Endodermal cell (in vitro differentiated cells): ENCODE measurements around the gene KRT75. TPM values are rescaled to one million over a fixed set of nuclear protein-coding genes. Genes with fewer than 3 reads are reported as not detected.
A peak's percentile ranks its signal among the peaks of the same experiment; 100 is the strongest.

Experiments
- DNase-seq: peaks from one replicate; pipeline ENCODE4 v3.0.0-alpha.2; 2017
- H3K27ac ChIP-seq: 2 replicates; pipeline ENCODE4 v1.5.1; 2013; ENCODE audit warnings: mild to moderate bottlenecking, low read depth, low read length, moderate library complexity
- H3K27me3 ChIP-seq: 2 replicates; pipeline ENCODE4 v1.6.1; 2013; ENCODE audit warnings: mild to moderate bottlenecking, low read length, moderate library complexity; ENCODE audit not compliant: insufficient read depth, control insufficient read depth, poor library complexity, severe bottlenecking
- H3K36me3 ChIP-seq: 2 replicates; pipeline ENCODE4 v1.7.0; 2013; ENCODE audit warnings: mild to moderate bottlenecking, low read length, moderate library complexity; ENCODE audit not compliant: control insufficient read depth, insufficient read depth
- H3K4me1 ChIP-seq: one replicate; pipeline ENCODE4 v1.7.0; 2013; ENCODE audit warnings: low read length; ENCODE audit not compliant: control insufficient read depth, insufficient read depth
- H3K4me3 ChIP-seq: 2 replicates; pipeline ENCODE4 v1.5.1; 2013; ENCODE audit warnings: mild to moderate bottlenecking, low read length, moderate library complexity
- H3K9ac ChIP-seq: 2 replicates; pipeline ENCODE4 v1.6.1; 2013; ENCODE audit warnings: mild to moderate bottlenecking, low read length, moderate library complexity; ENCODE audit not compliant: poor library complexity, severe bottlenecking; ENCODE audit errors: extremely low read depth
- H3K9me3 ChIP-seq: 2 replicates; pipeline ENCODE4 v1.6.1; 2013; ENCODE audit warnings: mild to moderate bottlenecking, low read length, moderate library complexity; ENCODE audit not compliant: control insufficient read depth
- H3K27ac Mint-ChIP-seq: 2 replicates; pipeline ENCODE4 v1.8.0; 2020; ENCODE audit warnings: mixed read lengths
- H3K27me3 Mint-ChIP-seq: 2 replicates; pipeline ENCODE4 v1.8.0; 2021; ENCODE audit warnings: mild to moderate bottlenecking, mixed read lengths; ENCODE audit not compliant: insufficient read depth
- H3K36me3 Mint-ChIP-seq: 2 replicates; pipeline ENCODE4 v1.8.0; 2020; ENCODE audit warnings: low read depth, mixed read lengths
- H3K4me1 Mint-ChIP-seq: 2 replicates; pipeline ENCODE4 v1.8.0; 2020; ENCODE audit warnings: mixed read lengths
- H3K4me3 Mint-ChIP-seq: 2 replicates; pipeline ENCODE4 v1.8.0; 2020; ENCODE audit warnings: mild to moderate bottlenecking, moderate library complexity, mixed read lengths
- H3K9me3 Mint-ChIP-seq: 2 replicates; pipeline ENCODE4 v1.8.0; 2020; ENCODE audit warnings: mild to moderate bottlenecking, mixed read lengths
- WGBS, 2 experiments: methylation state at CpG; one replicate each; pipeline versions ENCODE4 v1.1.5 to v1.1.7; 2013; ENCODE audit warnings: missing lambda C conversion rate in 2 of 2, mixed read lengths in 1 of 2; ENCODE audit not compliant: insufficient coverage in 1 of 2, insufficient read length in 1 of 2; 5-methylcytosine and 5-hydroxymethylcytosine counted together
- total RNA-seq, 2 donors: library from RNA; stranded (reverse); fragmentation: NEBNext Ultra II Directional in 1 of 2; extraction: Animal tissue kit (Norgen Biotek cat#: 25700) in 1 of 2; gene quantifications; 2 replicates in 1 of 2; 3 replicates in 1 of 2; pipeline ENCODE4 v1.2.1, GENCODE V29; 2021
- TF ChIP-seq, protein P1 (sequence below): fragments of 200-600 bp; sonication (generic); conservative IDR thresholded peaks from 2 replicates; pipeline ENCODE4 v1.5.0; 2021; ENCODE audit warnings: antibody characterized with exemption, mild to moderate bottlenecking

KRT75 gene
- total RNA-seq, 2 donors from 2014 or later = not detected

DNA sequence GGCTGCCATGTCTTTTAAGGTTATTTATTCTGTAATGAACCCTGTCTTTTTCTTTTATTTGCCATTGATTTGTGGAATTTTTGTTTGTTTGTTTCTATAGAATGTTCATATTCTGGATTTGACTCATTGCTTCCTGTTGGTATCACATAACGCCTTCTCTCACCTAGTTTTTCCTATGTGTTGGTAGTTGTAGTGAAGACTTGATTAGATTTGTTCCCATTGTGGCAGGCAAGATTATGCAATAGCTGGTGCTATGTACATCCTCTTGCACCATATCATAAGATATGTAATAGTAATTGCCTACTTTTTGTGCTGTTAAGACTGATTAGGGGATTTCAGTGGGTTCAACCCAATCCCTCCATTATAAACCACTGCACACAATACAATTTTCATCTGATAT is 21.6 kb upstream of the KRT75 start:
- WGBS, 2 experiments = 83% methylated on average over 1 of the region's 1 CpG; no CpG with 5 or more reads in 1 of the 2 experiments
- no peaks in the 10 kb centered on the region for H3K4me1 ChIP-seq
- H3K27me3 ChIP-seq = no peaks in the 10 kb centered on the region
- DNase-seq = no peak
- H3K4me1 Mint-ChIP-seq = no peaks in the 10 kb centered on the region
- TF ChIP-seq, protein P1, sequence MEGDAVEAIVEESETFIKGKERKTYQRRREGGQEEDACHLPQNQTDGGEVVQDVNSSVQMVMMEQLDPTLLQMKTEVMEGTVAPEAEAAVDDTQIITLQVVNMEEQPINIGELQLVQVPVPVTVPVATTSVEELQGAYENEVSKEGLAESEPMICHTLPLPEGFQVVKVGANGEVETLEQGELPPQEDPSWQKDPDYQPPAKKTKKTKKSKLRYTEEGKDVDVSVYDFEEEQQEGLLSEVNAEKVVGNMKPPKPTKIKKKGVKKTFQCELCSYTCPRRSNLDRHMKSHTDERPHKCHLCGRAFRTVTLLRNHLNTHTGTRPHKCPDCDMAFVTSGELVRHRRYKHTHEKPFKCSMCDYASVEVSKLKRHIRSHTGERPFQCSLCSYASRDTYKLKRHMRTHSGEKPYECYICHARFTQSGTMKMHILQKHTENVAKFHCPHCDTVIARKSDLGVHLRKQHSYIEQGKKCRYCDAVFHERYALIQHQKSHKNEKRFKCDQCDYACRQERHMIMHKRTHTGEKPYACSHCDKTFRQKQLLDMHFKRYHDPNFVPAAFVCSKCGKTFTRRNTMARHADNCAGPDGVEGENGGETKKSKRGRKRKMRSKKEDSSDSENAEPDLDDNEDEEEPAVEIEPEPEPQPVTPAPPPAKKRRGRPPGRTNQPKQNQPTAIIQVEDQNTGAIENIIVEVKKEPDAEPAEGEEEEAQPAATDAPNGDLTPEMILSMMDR = no peak
- H3K9ac ChIP-seq = no peak overlapping the region
- no peaks in the 10 kb centered on the region for H3K36me3 Mint-ChIP-seq
- no peak overlapping the region for H3K4me3 Mint-ChIP-seq
- H3K4me3 ChIP-seq = no peak overlapping the region
- no peak overlapping the region for H3K27ac Mint-ChIP-seq
- H3K27ac ChIP-seq = no peak overlapping the region
- H3K9me3 ChIP-seq = no peaks in the 10 kb centered on the region
- no peaks in the 10 kb centered on the region for H3K36me3 ChIP-seq
- peaks cover 1% of the 10 kb centered on the region for H3K27me3 Mint-ChIP-seq
- no peaks in the 10 kb centered on the region for H3K9me3 Mint-ChIP-seq

DNA sequence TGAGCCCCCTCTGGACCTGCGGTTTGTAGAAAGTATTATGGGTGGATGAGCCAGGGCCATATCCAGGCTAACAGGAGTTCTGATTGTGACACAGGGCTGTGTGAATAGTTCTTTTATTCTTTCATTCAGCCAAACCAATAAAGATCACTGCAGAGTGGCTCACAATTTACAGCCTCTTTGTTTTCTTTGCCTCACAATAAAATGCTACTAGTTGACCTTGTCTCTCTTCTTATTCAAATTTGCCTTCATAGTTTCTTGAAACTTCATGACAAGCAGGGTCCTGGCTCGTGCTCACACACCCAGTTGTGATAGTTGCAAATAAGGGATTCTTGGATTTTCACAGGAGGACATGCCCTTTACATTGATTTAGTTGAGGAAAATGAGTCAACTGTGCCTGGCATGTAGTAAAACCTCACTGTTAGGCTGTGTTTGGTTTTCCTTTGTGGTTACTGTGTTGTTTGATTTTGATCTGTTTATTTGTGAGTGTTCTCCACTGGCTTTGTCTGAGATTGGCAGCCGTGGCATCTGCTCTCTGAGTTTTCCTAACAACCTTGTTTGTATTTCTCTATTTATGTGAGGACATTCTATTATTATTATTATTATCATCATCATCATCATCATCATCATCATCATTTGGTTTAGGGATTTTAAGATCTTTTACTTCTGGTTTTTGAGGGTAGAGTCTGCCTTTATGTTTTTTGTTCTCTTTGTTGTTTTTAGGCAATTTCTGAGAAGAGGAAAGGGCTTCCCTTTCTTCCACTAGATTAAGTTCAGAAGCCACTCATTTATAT is 20.4 kb upstream of the KRT75 start:
- H3K27me3 ChIP-seq = no peaks in the 10 kb centered on the region
- H3K27ac Mint-ChIP-seq = no peak overlapping the region
- H3K4me3 Mint-ChIP-seq = no peak overlapping the region
- H3K9ac ChIP-seq = no peak overlapping the region
- H3K36me3 ChIP-seq = no peaks in the 10 kb centered on the region
- peak overlapping the region; percentile 42 for H3K27ac ChIP-seq
- H3K9me3 Mint-ChIP-seq = no peaks in the 10 kb centered on the region
- no peaks in the 10 kb centered on the region for H3K36me3 Mint-ChIP-seq
- H3K4me1 Mint-ChIP-seq = no peaks in the 10 kb centered on the region
- peaks cover 12% of the 10 kb centered on the region for H3K27me3 Mint-ChIP-seq
- no peaks in the 10 kb centered on the region for H3K4me1 ChIP-seq
- 58% methylated on average over 2 of the region's 3 CpGs; no CpG with 5 or more reads in 1 of the 2 experiments for WGBS, 2 experiments
- DNase-seq = no peak
- TF ChIP-seq, protein P1 = no peak
- H3K4me3 ChIP-seq = no peak overlapping the region
- no peaks in the 10 kb centered on the region for H3K9me3 ChIP-seq

DNA sequence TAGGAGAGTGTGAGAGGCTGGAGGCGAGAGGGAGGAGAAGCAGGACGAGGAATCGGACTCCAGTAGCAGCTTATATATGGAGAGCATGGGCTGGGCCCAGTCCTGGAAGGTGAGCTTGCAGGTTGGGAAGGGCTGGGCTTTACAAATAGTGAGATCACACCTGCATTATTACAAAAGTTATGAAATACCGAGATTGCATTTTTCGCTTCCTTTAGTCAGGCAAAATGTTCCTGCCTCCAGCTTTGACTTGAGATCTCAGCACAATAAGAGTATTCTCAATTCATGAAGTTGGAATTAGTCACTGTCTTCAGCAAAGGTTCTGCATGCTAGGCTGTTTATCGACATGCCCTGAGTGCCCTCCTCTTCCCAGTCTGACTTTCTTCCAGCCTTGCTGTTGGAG is 17.9 kb upstream of the KRT75 start, which contains the start of gene KRT6B:
TSS of gene KRT6B (minus strand) at position 46 of the 400 bp plus-strand sequence. CDS start 68 bp downstream, outside the sequence.
- Mint-ChIP-seq H3K4me3 (no peak within 1 kb of the TSS), H3K36me3 (no peaks in the 10 kb centered on the region), H3K27me3 (peaks cover 12% of the 10 kb centered on the region), H3K27ac (no peak within 1 kb of the TSS), H3K4me1 (no peaks in the 10 kb centered on the region), H3K9me3 (no peaks in the 10 kb centered on the region)
- TF ChIP-seq, protein P1 = no peak
- Histone ChIP-seq H3K27me3 (no peaks in the 10 kb centered on the region), H3K9ac (no peak within 1 kb of the TSS), H3K36me3 (no peaks in the 10 kb centered on the region), H3K4me3 (no peak within 1 kb of the TSS), H3K9me3 (no peaks in the 10 kb centered on the region), H3K27ac (no peak within 1 kb of the TSS), H3K4me1 (no peaks in the 10 kb centered on the region)
- WGBS, 2 experiments = 87 to 94% methylated on average over 3 to 6 of the region's 6 CpGs
- no peak for DNase-seq
